Liver (tissue), 3 donors: ENCODE data around the gene TEX28.

ENCODE experiments used
- CTCF ChIP-seq: fragments of 150-350 bp; IDR thresholded peaks from 2 replicates; pipeline ENCODE4 v1.5.1; 2017; ENCODE audit warnings: improper control_type of control experiment, low read depth, low read length; ENCODE audit not compliant: missing input control
- GABPA ChIP-seq, 2 donors: IDR thresholded peaks in 1 of 2; conservative IDR thresholded peaks in 1 of 2; 2 replicates each; pipeline ENCODE4 v1.6.1; 2016; ENCODE audit warnings: antibody characterized with exemption in 2 of 2, mild to moderate bottlenecking in 1 of 2, moderate library complexity in 1 of 2
- JUND ChIP-seq, 2 donors: IDR thresholded peaks; 2 replicates each; pipeline ENCODE4 v1.6.1; 2016; ENCODE audit warnings: antibody characterized with exemption in 2 of 2
- MAX ChIP-seq: IDR thresholded peaks from 2 replicates; pipeline ENCODE4 v1.6.1; 2016; ENCODE audit warnings: antibody characterized with exemption
- RAD21 ChIP-seq, 2 donors: IDR thresholded peaks; 2 replicates each; pipeline ENCODE4 v1.6.1; 2016; ENCODE audit warnings: antibody characterized with exemption in 2 of 2, mild to moderate bottlenecking in 2 of 2
- RXRA ChIP-seq, 2 donors: IDR thresholded peaks; 2 replicates each; pipeline ENCODE4 v1.6.1; 2017 to 2018; ENCODE audit warnings: antibody characterized with exemption in 2 of 2, mild to moderate bottlenecking in 1 of 2
- SP1 ChIP-seq: IDR thresholded peaks from 2 replicates; pipeline ENCODE4 v1.6.1; 2018; ENCODE audit warnings: antibody characterized with exemption, mild to moderate bottlenecking
- YY1 ChIP-seq: IDR thresholded peaks from 2 replicates; pipeline ENCODE4 v1.6.1; 2016; ENCODE audit warnings: antibody characterized with exemption, mild to moderate bottlenecking
- donor health status: healthy.
- donor health status: healthy.

DNA sequence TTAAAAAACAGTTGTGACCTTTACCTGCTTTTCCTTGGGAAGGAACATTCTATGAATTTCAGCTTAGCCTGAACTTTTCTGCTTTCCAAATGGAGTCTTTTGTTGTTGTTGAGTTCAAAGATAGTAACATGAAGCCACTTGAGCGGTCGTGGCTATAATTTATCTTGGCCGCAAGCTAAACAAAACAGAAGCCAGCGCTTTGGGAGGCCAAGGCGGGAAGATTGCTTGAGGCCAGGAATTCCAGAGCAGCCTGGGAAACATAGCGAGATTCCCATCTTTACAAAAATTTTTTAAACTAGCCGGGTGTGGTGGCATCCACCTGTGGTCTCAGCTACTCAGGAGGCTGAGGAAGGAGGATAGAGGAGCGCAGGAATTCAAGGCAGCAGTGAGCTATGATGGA is 30.6 kb upstream of the TEX28 start:
- TF ChIP-seq JUND (IDR thresholded peaks at IDR 0.05), result no peak
- TF ChIP-seq CTCF, result no peak
- no peak for TF ChIP-seq SP1
- no peak for TF ChIP-seq RXRA (IDR thresholded peaks at IDR 0.05)
- no peak for TF ChIP-seq RAD21 (IDR thresholded peaks at IDR 0.05)
- no peak for TF ChIP-seq MAX
- TF ChIP-seq GABPA (IDR thresholded peaks at IDR 0.05 in 1 of 2, conservative IDR thresholded peaks at IDR 0.05 in 1 of 2), result no peak
- no peak for TF ChIP-seq YY1
